DMS153 (cell line): Measurements from ENCODE around the gene KCNAB1.

Experiments used
- DNase-seq: peaks from one replicate; lab custom pipeline; 2025; lab: John Stamatoyannopoulos, UW

The KCNAB1 gene

GRCh38 chr3:156497326-156497725 lies 376.9 kb downstream of the KCNAB1 start:
- no peak for DNase-seq

- no peak for DNase-seq
Observed at GRCh38 chr3:156498307-156498706, 377.9 kb downstream of the KCNAB1 start.

- DNase-seq: no peak
Observed at GRCh38 chr3:156507285-156507684, 386.9 kb downstream of the KCNAB1 start.

GRCh38 chr3:156509189-156510174 lies 389.1 kb downstream of the KCNAB1 start:
- DNase-seq: peak; percentile 67

DNA sequence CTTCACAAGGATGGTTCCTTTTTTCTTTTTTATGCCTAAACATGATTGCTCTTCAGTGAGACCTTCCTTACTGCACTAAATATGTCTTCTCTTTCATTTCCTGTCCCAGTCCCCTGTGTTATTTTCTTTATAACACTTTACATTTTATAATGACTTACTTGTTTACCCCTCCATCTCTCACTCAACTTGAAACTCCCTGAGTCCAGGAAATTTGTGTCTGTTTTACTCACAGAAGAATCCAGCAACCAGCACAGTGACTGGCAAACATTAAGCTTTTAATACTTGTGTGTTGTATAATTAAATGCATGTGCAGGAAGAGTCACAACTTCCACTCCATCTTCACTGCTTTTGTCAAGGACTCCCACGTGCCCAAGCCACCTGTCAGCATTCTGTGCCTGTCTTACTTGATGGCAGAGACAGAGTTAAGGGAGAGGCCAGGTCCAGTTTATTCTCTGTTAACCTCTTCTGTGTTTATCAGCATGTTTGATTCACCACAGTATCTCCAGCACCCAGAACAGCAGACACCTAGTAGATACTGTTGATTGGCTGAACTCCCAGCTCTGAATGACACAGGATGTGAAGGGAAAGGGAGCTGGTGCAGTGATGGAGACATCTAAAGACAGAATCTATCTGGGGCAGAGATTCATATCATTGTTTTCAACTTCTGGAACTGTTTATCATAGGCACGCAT lies 391.8 kb downstream of the KCNAB1 start:
- no peak for DNase-seq

- peak; percentile 56 for DNase-seq
Observed at GRCh38 chr3:156513619-156514018, 393.2 kb downstream of the KCNAB1 start.

DNA sequence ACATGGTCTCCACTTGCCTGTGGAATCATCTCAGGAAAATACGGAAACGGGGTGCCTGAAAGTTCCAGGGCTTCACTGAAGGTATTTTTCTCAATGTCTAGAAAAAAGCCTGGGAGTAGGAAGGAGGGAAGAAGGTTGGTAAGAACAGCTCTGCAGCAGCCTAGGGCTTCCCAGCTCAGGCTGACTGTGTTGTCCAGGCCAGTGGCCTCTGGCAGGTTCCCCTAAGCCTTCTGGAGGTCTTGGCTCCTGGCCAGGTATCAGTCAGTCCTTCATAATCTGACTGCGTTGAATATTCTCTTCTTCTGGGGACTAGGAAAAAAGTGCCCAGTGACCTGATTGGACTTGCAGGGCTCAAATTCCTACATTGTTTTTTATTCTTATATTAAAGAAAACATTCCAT lies 395.9 kb downstream of the KCNAB1 start:
- DNase-seq: no peak

- no peak for DNase-seq
Observed at GRCh38 chr3:156516961-156517360, 396.6 kb downstream of the KCNAB1 start.

- no peak for DNase-seq
Observed at GRCh38 chr3:156518726-156519125, 398.3 kb downstream of the KCNAB1 start.

DNA sequence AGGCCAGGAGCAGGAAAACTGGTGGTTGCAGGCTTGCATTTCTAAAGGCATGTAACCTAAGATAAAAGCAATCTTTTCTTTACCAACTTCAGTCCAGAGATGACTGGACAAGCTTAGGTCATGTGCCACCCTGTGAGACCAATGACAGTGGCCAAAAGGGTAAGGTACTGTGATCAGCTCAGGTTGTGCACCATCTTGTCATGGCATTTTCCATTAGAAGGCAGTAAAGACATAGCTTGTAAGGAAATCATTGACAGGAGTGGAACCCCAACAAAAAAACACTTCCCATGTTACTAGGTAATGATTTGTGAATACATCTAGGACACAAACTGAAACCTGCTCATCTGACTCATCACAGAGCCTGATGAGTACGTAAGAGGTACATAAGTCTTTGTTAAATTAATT lies 399.4 kb downstream of the KCNAB1 start:
- DNase-seq: peak; percentile 62

GRCh38 chr3:156522673-156523072 lies 402.3 kb downstream of the KCNAB1 start:
- DNase-seq: no peak

- no peak for DNase-seq
Observed at GRCh38 chr3:156525808-156526207, 405.4 kb downstream of the KCNAB1 start.

DNA sequence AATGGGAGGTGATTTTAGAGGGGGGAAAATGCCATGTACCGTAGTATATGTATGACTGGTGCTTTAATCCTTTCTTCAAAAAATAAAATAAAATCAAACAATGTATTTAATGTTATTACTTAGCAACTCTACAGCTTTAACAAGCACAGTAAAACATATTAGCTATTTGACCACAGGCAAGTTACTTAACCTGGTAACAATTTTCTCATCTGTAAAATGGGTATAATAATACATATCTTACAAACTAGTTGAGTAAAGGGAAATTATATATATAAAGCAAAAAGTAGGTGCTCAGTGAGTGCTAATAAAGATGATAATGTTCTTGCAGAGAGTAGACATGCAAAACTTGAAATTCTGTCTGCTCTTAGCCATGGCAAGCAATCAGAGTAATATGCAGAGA lies 406.7 kb downstream of the KCNAB1 start:
- no peak for DNase-seq

- DNase-seq: no peak
Observed at GRCh38 chr3:156530980-156531379, 410.6 kb downstream of the KCNAB1 start.

DNA sequence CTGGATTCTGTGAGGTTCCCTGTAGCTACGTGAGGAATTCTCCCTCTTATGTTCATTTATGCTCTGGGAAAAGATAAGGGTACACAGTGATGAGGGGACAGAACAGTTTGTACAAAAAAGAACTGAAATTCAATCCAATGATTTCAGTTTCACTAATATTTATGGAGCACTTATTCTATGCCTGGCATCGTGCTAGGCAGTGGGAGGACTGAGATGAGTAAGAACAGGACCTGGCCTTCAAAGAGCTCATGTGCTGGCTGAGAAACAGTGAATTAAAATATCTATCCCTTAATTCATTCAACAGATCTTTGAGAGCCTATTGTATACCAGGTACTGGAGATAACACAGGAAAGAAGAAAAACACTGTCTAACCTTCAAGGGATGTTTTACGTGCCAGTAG lies 412.4 kb downstream of the KCNAB1 start:
- no peak for DNase-seq

DNA sequence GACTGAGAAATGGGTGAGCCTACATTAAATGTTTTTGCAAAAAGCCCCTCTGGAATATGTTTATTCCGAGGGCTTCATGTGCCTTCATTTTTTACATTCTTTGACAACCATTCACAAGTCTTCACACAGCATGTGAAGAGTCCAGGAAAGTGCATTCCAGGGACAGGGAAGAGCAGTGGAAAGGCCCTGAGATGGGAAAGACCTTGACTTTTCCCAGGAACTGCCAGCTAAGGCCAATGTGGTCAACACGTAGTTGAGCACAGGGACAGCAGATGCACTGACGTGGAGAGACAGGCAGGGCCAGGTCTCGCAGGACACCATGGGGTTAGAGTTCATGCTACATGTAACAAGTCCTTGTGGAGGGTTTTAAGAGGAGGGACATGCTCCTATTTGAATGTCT lies 412.8 kb downstream of the KCNAB1 start:
- no peak for DNase-seq

DNA sequence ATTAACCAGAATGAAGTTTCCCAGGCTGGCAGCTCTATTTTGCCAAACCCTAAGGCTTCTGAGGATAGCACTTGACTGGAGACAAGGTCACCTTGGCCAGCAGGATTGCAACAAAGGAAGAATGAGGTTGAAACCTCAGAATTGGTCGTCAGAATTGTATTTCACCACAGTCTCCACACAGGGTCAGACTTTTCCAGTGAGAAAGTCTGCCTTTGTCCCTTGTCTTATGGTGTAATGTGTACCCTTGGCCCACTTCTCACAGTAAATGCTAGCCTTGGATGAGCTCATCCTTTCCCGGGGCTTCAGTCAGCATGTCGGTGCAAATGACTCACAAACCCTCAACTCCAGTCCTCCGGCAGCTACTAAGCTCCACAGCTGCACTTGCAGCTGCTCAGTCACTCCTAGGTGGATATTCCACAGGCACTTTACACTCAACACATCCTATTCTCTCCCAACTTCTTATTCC lies 414.8 kb downstream of the KCNAB1 start:
- peak; percentile 24 for DNase-seq

DNA sequence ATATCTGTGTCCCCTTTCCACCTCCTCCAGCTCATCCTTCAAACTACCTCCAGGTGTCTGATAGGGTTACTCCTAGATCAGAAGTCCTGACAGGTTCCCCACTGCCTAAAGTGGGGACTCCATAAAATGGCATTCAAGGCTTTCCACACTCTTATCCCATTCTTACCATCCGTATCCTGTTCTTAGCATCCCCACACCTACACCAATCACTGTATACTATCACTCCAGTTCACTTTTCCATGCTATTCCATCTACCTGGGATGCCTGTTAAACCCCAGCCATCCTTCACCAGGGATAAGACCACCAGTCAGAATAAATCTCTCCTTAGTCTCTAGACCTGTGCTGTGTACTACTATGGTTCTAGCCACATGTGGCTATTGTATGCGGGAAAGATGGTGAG lies 415.4 kb downstream of the KCNAB1 start:
- DNase-seq: no peak

DNA sequence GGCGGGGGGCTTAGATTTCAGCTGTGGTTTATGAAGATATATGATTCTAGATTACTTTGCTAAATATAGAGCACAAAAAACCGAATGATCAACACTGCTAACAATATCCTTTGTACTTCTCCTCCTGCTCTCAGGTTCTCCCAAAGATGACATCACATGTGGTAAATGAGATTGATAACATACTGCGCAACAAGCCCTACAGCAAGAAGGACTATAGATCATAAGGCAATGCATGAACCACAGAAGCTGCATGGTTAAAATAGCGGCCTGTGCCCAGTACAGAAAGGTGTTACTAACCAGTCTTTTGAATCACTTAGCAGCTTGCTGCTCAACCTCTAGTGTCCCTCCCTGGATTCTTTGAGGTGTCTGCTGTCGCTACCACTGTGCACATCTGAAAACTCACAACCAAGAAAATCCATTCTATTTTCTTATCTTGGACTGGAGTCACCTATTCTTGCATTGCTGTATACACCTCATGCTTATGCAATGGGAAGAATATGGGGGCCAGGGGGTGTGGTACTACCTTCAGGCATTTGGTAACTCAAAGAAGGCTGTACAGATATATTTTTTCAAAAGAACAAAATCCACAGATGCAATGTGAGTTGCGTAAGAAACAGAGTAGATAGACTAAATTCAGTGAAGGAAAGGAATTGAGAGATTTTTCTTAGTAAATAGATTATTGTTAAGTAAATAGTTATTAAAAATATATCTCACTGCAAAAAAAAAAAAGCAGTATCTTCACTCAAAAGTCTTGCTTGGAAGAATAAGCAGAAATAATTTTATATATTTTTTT lies 416.3 kb downstream of the KCNAB1 start:
- DNase-seq: no peak

DNA sequence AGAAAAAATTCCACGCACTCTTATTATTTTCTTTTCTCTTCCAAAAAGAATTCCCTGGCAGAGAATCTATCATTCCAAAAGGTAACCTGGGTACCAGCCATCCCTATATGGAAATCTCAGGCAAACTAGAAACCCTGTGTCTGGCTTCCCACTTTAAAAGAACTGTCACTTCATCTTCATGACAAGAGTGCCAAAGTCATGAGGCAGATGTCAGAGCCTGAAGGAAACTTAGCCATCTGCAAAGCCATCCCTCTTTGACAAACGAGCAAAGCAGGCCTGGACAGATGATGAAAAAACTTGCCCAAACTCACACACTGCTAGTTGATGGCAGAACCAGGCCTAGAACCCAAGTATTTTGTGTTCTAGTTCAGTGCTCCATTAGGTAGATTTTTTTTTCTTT lies 418.7 kb downstream of the KCNAB1 start:
- no peak for DNase-seq

GRCh38 chr3:156539802-156540201 lies 419.4 kb downstream of the KCNAB1 start:
- DNase-seq: no peak
